ENCODE results near the gene TCERG1L.

The TCERG1L gene

GRCh38 chr10:131073469-131074035, 238.0 kb downstream of the TCERG1L start:
- TF ChIP-seq CTCF (IDR thresholded peaks at IDR 0.05; ENCODE audit: borderline replicate concordance, control extremely low read depth, extremely low read depth, insufficient read depth, missing control alignments) = no peak
- no peak for DNase-seq (ENCODE audit: low spot score)
- in situ Hi-C loops (cut with MboI; ENCODE audit: low sequenced_read_pairs, unreplicated experiment) = no loop called here

GRCh38 chr10:131072651-131073468, 238.7 kb downstream of the TCERG1L start:
- TF ChIP-seq CTCF (IDR thresholded peaks at IDR 0.05; ENCODE audit: borderline replicate concordance, control extremely low read depth, extremely low read depth, insufficient read depth, missing control alignments) = no peak
- in situ Hi-C loops (cut with MboI; ENCODE audit: low sequenced_read_pairs, unreplicated experiment) = no loop called here

GRCh38 chr10:131071721-131072120, 239.8 kb downstream of the TCERG1L start:
- in situ Hi-C loops (cut with MboI; ENCODE audit: low sequenced_read_pairs, unreplicated experiment) = no loop called here
- no peak for DNase-seq (ENCODE audit: low spot score)

More at GRCh38 chr10:131072651-131073468, 238.7 kb downstream of the TCERG1L start:
- DNase-seq (ENCODE audit: low spot score) = no peak

GRCh38 chr10:131070856-131071255, 240.7 kb downstream of the TCERG1L start:
- no peak for DNase-seq (ENCODE audit: low spot score)
- no peak for TF ChIP-seq CTCF (IDR thresholded peaks at IDR 0.05; ENCODE audit: borderline replicate concordance, control extremely low read depth, extremely low read depth, insufficient read depth, missing control alignments)
- in situ Hi-C loops (cut with MboI; ENCODE audit: low sequenced_read_pairs, unreplicated experiment) = no loop called here

More at GRCh38 chr10:131071721-131072120, 239.8 kb downstream of the TCERG1L start:
- no peak for TF ChIP-seq CTCF (IDR thresholded peaks at IDR 0.05; ENCODE audit: borderline replicate concordance, control extremely low read depth, extremely low read depth, insufficient read depth, missing control alignments)

- no peak for TF ChIP-seq CTCF (IDR thresholded peaks at IDR 0.05; ENCODE audit: borderline replicate concordance, control extremely low read depth, extremely low read depth, insufficient read depth, missing control alignments)
- in situ Hi-C loops (cut with MboI; ENCODE audit: low sequenced_read_pairs, unreplicated experiment) = no loop called here
- no peak for DNase-seq (ENCODE audit: low spot score)
Observed at GRCh38 chr10:131068760-131069159, 242.8 kb downstream of the TCERG1L start.

- TF ChIP-seq CTCF (IDR thresholded peaks at IDR 0.05; ENCODE audit: borderline replicate concordance, control extremely low read depth, extremely low read depth, insufficient read depth, missing control alignments) = no peak
- DNase-seq (ENCODE audit: low spot score) = no peak
- in situ Hi-C loops (cut with MboI; ENCODE audit: low sequenced_read_pairs, unreplicated experiment) = no loop called here
Observed at GRCh38 chr10:131068311-131068710, 243.2 kb downstream of the TCERG1L start.

All from GM13976 (cell line).